ENCODE measurements around the gene CKM. TPM values are rescaled to one million over a fixed set of nuclear protein-coding genes. Genes with fewer than 3 reads are reported as not detected.
"Not testable (repeated sequence)": the region's sequence is repeated elsewhere in the genome, so short reads cannot be mapped to it uniquely, and the experiment has no call there.

CKM gene
- total and polyA plus RNA-seq, 3 experiments from 2014 or later, result 0.13 TPM; not detected in 2

- no peak for DNase-seq
- Mint-ChIP-seq H3K4me1 (no peaks in the 10 kb centered on the region), H3K4me3 (no peak overlapping the region), H3K27ac (no peak overlapping the region), H3K36me3 (peaks cover 5 to 67% (median 12%) of the 10 kb centered on the region in 3 donors), H3K27me3 (no peaks in the 10 kb centered on the region), H3K9me3 (no peaks in the 10 kb centered on the region)
- H3K27me3 ChIP-seq (ENCODE audit: insufficient read depth, low read length, poor library complexity, severe bottlenecking), result no peaks in the 10 kb centered on the region
- ChIA-PET POLR2A (no interaction called here), CTCF (no interaction called here)
- no peaks in the 10 kb centered on the region for H3K9me3 ChIP-seq (ENCODE audit: low read length)
- H3K36me3 ChIP-seq (ENCODE audit: insufficient read depth, low read length), result no peaks in the 10 kb centered on the region
- H3K4me1 ChIP-seq (ENCODE audit: insufficient read depth, low read length), result no peaks in the 10 kb centered on the region
- H3K27ac ChIP-seq (ENCODE audit: low read depth, low read length), result no peak overlapping the region
- no peak overlapping the region for H3K4me3 ChIP-seq (ENCODE audit: low read length)
These were observed 51.5 kb downstream of the CKM start for GRCh38 chr19:45271098-45271734.

GRCh38 chr19:45269939-45270338 lies 52.7 kb downstream of the CKM start:
- H3K27me3 ChIP-seq (ENCODE audit: insufficient read depth, low read length, poor library complexity, severe bottlenecking); H3K27ac ChIP-seq (ENCODE audit: low read depth, low read length); H3K9me3 ChIP-seq (ENCODE audit: low read length); H3K36me3 ChIP-seq (ENCODE audit: insufficient read depth, low read length); H3K4me1 ChIP-seq (ENCODE audit: insufficient read depth, low read length); DNase-seq; H3K4me3 ChIP-seq (ENCODE audit: low read length); H3K27me3 Mint-ChIP-seq; H3K9me3 Mint-ChIP-seq; H3K4me1 Mint-ChIP-seq; H3K27ac Mint-ChIP-seq; POLR2A ChIA-PET; CTCF ChIA-PET; H3K4me3 Mint-ChIP-seq: not testable (repeated sequence)
- H3K36me3 Mint-ChIP-seq, result peaks cover 5 to 66% (median 14%) of the 10 kb centered on the region in 3 donors

GRCh38 chr19:45267296-45267695 lies 55.4 kb downstream of the CKM start:
- CTCF ChIA-PET, result interaction anchor here (1.2 kb wide), 1 partner anchor 18 kb away, joined by 3 read pairs; no protein-coding TSS in a partner anchor
- no peak overlapping the region for H3K27ac ChIP-seq (ENCODE audit: low read depth, low read length)
- H3K36me3 Mint-ChIP-seq, result peaks cover 0 to 52% (median 4%) of the 10 kb centered on the region in 3 donors
- H3K27ac Mint-ChIP-seq, result no peak overlapping the region
- H3K27me3 ChIP-seq (ENCODE audit: insufficient read depth, low read length, poor library complexity, severe bottlenecking), result no peaks in the 10 kb centered on the region
- H3K4me1 Mint-ChIP-seq, result no peaks in the 10 kb centered on the region
- H3K9me3 Mint-ChIP-seq, result no peaks in the 10 kb centered on the region
- no peak overlapping the region for H3K4me3 ChIP-seq (ENCODE audit: low read length)
- DNase-seq, result no peak
- POLR2A ChIA-PET, result no interaction called here
- H3K4me1 ChIP-seq (ENCODE audit: insufficient read depth, low read length), result no peaks in the 10 kb centered on the region
- H3K9me3 ChIP-seq (ENCODE audit: low read length), result no peaks in the 10 kb centered on the region
- H3K36me3 ChIP-seq (ENCODE audit: insufficient read depth, low read length), result no peaks in the 10 kb centered on the region
- H3K4me3 Mint-ChIP-seq, result no peak overlapping the region
- no peaks in the 10 kb centered on the region for H3K27me3 Mint-ChIP-seq

- CTCF ChIA-PET, result no interaction called here
- H3K36me3 Mint-ChIP-seq, result peaks cover 0 to 45% (median 4%) of the 10 kb centered on the region in 3 donors
These were observed 57.3 kb downstream of the CKM start for GRCh38 chr19:45265375-45265774.

GRCh38 chr19:45264781-45265317 lies 57.8 kb downstream of the CKM start:
- Histone ChIP-seq H3K36me3 (ENCODE audit: insufficient read depth, low read length) (no peaks in the 10 kb centered on the region), H3K4me3 (ENCODE audit: low read length) (no peak overlapping the region), H3K9me3 (ENCODE audit: low read length) (no peaks in the 10 kb centered on the region), H3K4me1 (ENCODE audit: insufficient read depth, low read length) (no peaks in the 10 kb centered on the region), H3K27ac (ENCODE audit: low read depth, low read length) (no peak overlapping the region), H3K27me3 (ENCODE audit: insufficient read depth, low read length, poor library complexity, severe bottlenecking) (no peaks in the 10 kb centered on the region)
- no peaks in the 10 kb centered on the region for H3K4me1 Mint-ChIP-seq
- DNase-seq, result no peak
- H3K27ac Mint-ChIP-seq, result peak overlapping the region in 1 of 8 donors; percentile 43
- H3K36me3 Mint-ChIP-seq, result peaks cover 0 to 40% (median 4%) of the 10 kb centered on the region in 3 donors
- H3K27me3 Mint-ChIP-seq, result no peaks in the 10 kb centered on the region
- CTCF ChIA-PET, result no interaction called here
- H3K9me3 Mint-ChIP-seq, result no peaks in the 10 kb centered on the region
- POLR2A ChIA-PET, result no interaction called here
- no peak overlapping the region for H3K4me3 Mint-ChIP-seq

More at GRCh38 chr19:45265375-45265774, 57.3 kb downstream of the CKM start:
- H3K27ac ChIP-seq (ENCODE audit: low read depth, low read length), result no peak overlapping the region
- peak overlapping the region in 2 of 8 donors; percentile 27 for H3K27ac Mint-ChIP-seq
- no peaks in the 10 kb centered on the region for H3K27me3 ChIP-seq (ENCODE audit: insufficient read depth, low read length, poor library complexity, severe bottlenecking)
- no peaks in the 10 kb centered on the region for H3K9me3 ChIP-seq (ENCODE audit: low read length)
- H3K4me1 ChIP-seq (ENCODE audit: insufficient read depth, low read length), result no peaks in the 10 kb centered on the region
- DNase-seq, result no peak
- no peaks in the 10 kb centered on the region for H3K36me3 ChIP-seq (ENCODE audit: insufficient read depth, low read length)
- no peak overlapping the region for H3K4me3 ChIP-seq (ENCODE audit: low read length)
- no peaks in the 10 kb centered on the region for H3K9me3 Mint-ChIP-seq
- H3K4me1 Mint-ChIP-seq, result no peaks in the 10 kb centered on the region
- H3K27me3 Mint-ChIP-seq, result no peaks in the 10 kb centered on the region
- no peak overlapping the region for H3K4me3 Mint-ChIP-seq
- POLR2A ChIA-PET, result no interaction called here

GRCh38 chr19:45263013-45263412 lies 59.7 kb downstream of the CKM start:
- ChIA-PET POLR2A (no interaction called here), CTCF (no interaction called here)
- Mint-ChIP-seq H3K9me3 (no peaks in the 10 kb centered on the region), H3K27ac (no peak overlapping the region), H3K4me3 (no peak overlapping the region), H3K4me1 (peaks cover 0 to 3% (median 0%) of the 10 kb centered on the region in 3 donors), H3K36me3 (peaks cover 0 to 37% (median 2%) of the 10 kb centered on the region in 3 donors), H3K27me3 (no peaks in the 10 kb centered on the region)
- no peak for DNase-seq
- Histone ChIP-seq H3K9me3 (ENCODE audit: low read length) (no peaks in the 10 kb centered on the region), H3K27ac (ENCODE audit: low read depth, low read length) (no peak overlapping the region), H3K4me3 (ENCODE audit: low read length) (no peak overlapping the region), H3K27me3 (ENCODE audit: insufficient read depth, low read length, poor library complexity, severe bottlenecking) (no peaks in the 10 kb centered on the region), H3K36me3 (ENCODE audit: insufficient read depth, low read length) (no peaks in the 10 kb centered on the region), H3K4me1 (ENCODE audit: insufficient read depth, low read length) (no peaks in the 10 kb centered on the region)

- Histone ChIP-seq H3K27ac (ENCODE audit: low read depth, low read length) (no peak overlapping the region), H3K4me1 (ENCODE audit: insufficient read depth, low read length) (no peaks in the 10 kb centered on the region), H3K4me3 (ENCODE audit: low read length) (no peak overlapping the region), H3K27me3 (ENCODE audit: insufficient read depth, low read length, poor library complexity, severe bottlenecking) (no peaks in the 10 kb centered on the region), H3K36me3 (ENCODE audit: insufficient read depth, low read length) (no peaks in the 10 kb centered on the region), H3K9me3 (ENCODE audit: low read length) (no peaks in the 10 kb centered on the region)
- H3K27me3 Mint-ChIP-seq, result no peaks in the 10 kb centered on the region
- no peak overlapping the region for H3K27ac Mint-ChIP-seq
- peaks cover 0 to 37% (median 2%) of the 10 kb centered on the region in 3 donors for H3K36me3 Mint-ChIP-seq
- ChIA-PET CTCF (no interaction called here), POLR2A (no interaction called here)
- no peak for DNase-seq
- H3K4me3 Mint-ChIP-seq, result no peak overlapping the region
- peaks cover 0 to 3% (median 0%) of the 10 kb centered on the region in 3 donors for H3K4me1 Mint-ChIP-seq
- H3K9me3 Mint-ChIP-seq, result no peaks in the 10 kb centered on the region
These were observed 60.1 kb downstream of the CKM start for GRCh38 chr19:45262570-45262969.

GRCh38 chr19:45258862-45259261 lies 63.8 kb downstream of the CKM start:
- Histone ChIP-seq H3K36me3 (ENCODE audit: insufficient read depth, low read length) (no peaks in the 10 kb centered on the region), H3K9me3 (ENCODE audit: low read length) (no peaks in the 10 kb centered on the region), H3K27me3 (ENCODE audit: insufficient read depth, low read length, poor library complexity, severe bottlenecking) (no peaks in the 10 kb centered on the region), H3K27ac (ENCODE audit: low read depth, low read length) (no peak overlapping the region), H3K4me3 (ENCODE audit: low read length) (no peak overlapping the region), H3K4me1 (ENCODE audit: insufficient read depth, low read length) (peaks cover 9% of the 10 kb centered on the region)
- H3K4me1 Mint-ChIP-seq, result peaks cover 5 to 26% (median 8%) of the 10 kb centered on the region in 3 donors
- POLR2A ChIA-PET, result no interaction called here
- H3K27ac Mint-ChIP-seq, result no peak overlapping the region
- no peaks in the 10 kb centered on the region for H3K9me3 Mint-ChIP-seq
- DNase-seq, result no peak
- H3K27me3 Mint-ChIP-seq, result no peaks in the 10 kb centered on the region
- H3K36me3 Mint-ChIP-seq, result peaks cover 0 to 16% (median 0%) of the 10 kb centered on the region in 3 donors
- H3K4me3 Mint-ChIP-seq, result no peak overlapping the region
- CTCF ChIA-PET, result interaction anchor here (2.2 kb wide), 1 partner anchor 10 kb away, joined by 5 read pairs; no protein-coding TSS in a partner anchor

All from CD8-positive, alpha-beta memory T cell (primary cell).